HG03103 (cell line): ENCODE data around the gene EDA.
"Not testable (repeated sequence)": the region's sequence is repeated elsewhere in the genome, so short reads cannot be mapped to it uniquely, and the experiment has no call there.

Experiments
- ATAC-seq: cut with Tn5 transposase; IDR thresholded peaks from one replicate; pipeline ENCODE4 v1.9.1; 2021; ENCODE audit warnings: low read depth; ENCODE audit not compliant: unreplicated experiment

The EDA gene

GRCh38 chrX:69740317-69740716 is 124.4 kb downstream of the EDA start:
- no peak for ATAC-seq

- ATAC-seq, result no peak
Measured at GRCh38 chrX:69741721-69742120, 125.8 kb downstream of the EDA start.

GRCh38 chrX:69746051-69746450 is 130.1 kb downstream of the EDA start:
- ATAC-seq, result no peak

- no peak for ATAC-seq
Measured at GRCh38 chrX:69748055-69748454, 132.1 kb downstream of the EDA start.

GRCh38 chrX:69759921-69760625 is 144.2 kb downstream of the EDA start:
- ATAC-seq, result no peak

GRCh38 chrX:69761633-69762032 is 145.7 kb downstream of the EDA start:
- no peak for ATAC-seq

GRCh38 chrX:69762340-69762739 is 146.4 kb downstream of the EDA start:
- no peak for ATAC-seq

GRCh38 chrX:69793260-69793935 is 177.5 kb downstream of the EDA start:
- ATAC-seq, result no peak

- ATAC-seq, result no peak
Measured at GRCh38 chrX:69795702-69796101, 179.8 kb downstream of the EDA start.

GRCh38 chrX:69807400-69807799 is 191.5 kb downstream of the EDA start:
- ATAC-seq, result no peak

- no peak for ATAC-seq
Measured at GRCh38 chrX:69808375-69808774, 192.5 kb downstream of the EDA start.

GRCh38 chrX:69813677-69814076 is 197.8 kb downstream of the EDA start:
- no peak for ATAC-seq

GRCh38 chrX:69815063-69815462 is 199.2 kb downstream of the EDA start:
- ATAC-seq, result no peak

- no peak for ATAC-seq
Measured at GRCh38 chrX:69815519-69815918, 199.6 kb downstream of the EDA start.

- no peak for ATAC-seq
Measured at GRCh38 chrX:69844636-69845035, 228.7 kb downstream of the EDA start.

- not testable (repeated sequence) for ATAC-seq
Measured at GRCh38 chrX:69859999-69860398, 244.1 kb downstream of the EDA start.

- ATAC-seq, result no peak
Measured at GRCh38 chrX:69876221-69876620, 260.3 kb downstream of the EDA start.

GRCh38 chrX:69884210-69884609 is 268.3 kb downstream of the EDA start:
- no peak for ATAC-seq

- no peak for ATAC-seq
Measured at GRCh38 chrX:69896046-69896445, 280.1 kb downstream of the EDA start.

GRCh38 chrX:69900491-69900890 is 284.6 kb downstream of the EDA start:
- ATAC-seq, result no peak

GRCh38 chrX:69906447-69906846 is 290.5 kb downstream of the EDA start:
- no peak for ATAC-seq

GRCh38 chrX:69914781-69915180 is 298.9 kb downstream of the EDA start:
- ATAC-seq, result no peak
